Activated CD4-positive, alpha-beta T cell treated with anti-CD3 and anti-CD28 coated beads for 36 hours (primary cell): ENCODE data around the gene OSBPL8. TPM values are rescaled to one million over a fixed set of nuclear protein-coding genes. Genes with fewer than 3 reads are reported as not detected.

ENCODE experiments used
- ATAC-seq: fragments of 200-7000 bp; cut with Tn5 transposase; one replicate; pipeline ENCODE4 v1.10.0; 2021; ENCODE audit warnings: mild to moderate bottlenecking, moderate library complexity
- CTCF ChIA-PET: fragments of 350-600 bp; sonication (Branson Sonifier 250); formaldehyde crosslinking; loops from one replicate; lab custom pipeline; 2021; ENCODE audit warnings: antibody characterized with exemption; lab: Charles Lee
- POLR2A ChIA-PET: fragments of 350-600 bp; sonication (Branson Sonifier 250); formaldehyde crosslinking; loops from one replicate; lab custom pipeline; 2021; ENCODE audit warnings: antibody characterized with exemption, inconsistent platforms; lab: Charles Lee
- DNase-seq: peaks from one replicate; pipeline ENCODE4 v3.0.0-alpha.2; 2020
- H3K27ac Mint-ChIP-seq: one replicate; pipeline ENCODE4 v1.8.0; 2021; ENCODE audit warnings: mixed read lengths
- H3K27me3 Mint-ChIP-seq: one replicate; pipeline ENCODE4 v1.8.0; 2021; ENCODE audit warnings: mixed read lengths
- H3K36me3 Mint-ChIP-seq: one replicate; pipeline ENCODE4 v1.8.0; 2021; ENCODE audit warnings: low read depth, mixed read lengths
- H3K4me1 Mint-ChIP-seq: one replicate; pipeline ENCODE4 v1.8.0; 2021; ENCODE audit warnings: mixed read lengths
- H3K4me3 Mint-ChIP-seq: one replicate; pipeline ENCODE4 v1.8.0; 2021; ENCODE audit warnings: mild to moderate bottlenecking, moderate library complexity, mixed read lengths
- H3K9me3 Mint-ChIP-seq: one replicate; pipeline ENCODE4 v1.8.0; 2021; ENCODE audit warnings: low read depth, mixed read lengths
- intact Hi-C, 2 experiments: fragments of 100-400 bp; cut with DNase I in 1 of 2; cut with micrococcal nuclease in 1 of 2; formaldehyde crosslinking; loops; one replicate each; pipeline versions ENCODE4 v1.14.2 to v1.15.1; 2022 to 2024; cut with DNase I, micrococcal nuclease
- total RNA-seq, 2 experiments: library from RNA; stranded (reverse); gene quantifications; one replicate each; pipeline ENCODE4 v1.2.3, GENCODE V29; 2021

OSBPL8 gene
- total RNA-seq, 2 experiments from 2014 or later, result 70.2 to 78.5 TPM

GRCh38 chr12:76555231-76555767 is 4.3 kb downstream of the OSBPL8 start:
- CTCF ChIA-PET, result interaction anchor here (0.7 to 1.7 kb wide), 3 partner anchors 10 to 18 kb away, joined by 3 to 5 read pairs (median 4); no protein-coding TSS in a partner anchor
- H3K27ac Mint-ChIP-seq, result no peak overlapping the region
- POLR2A ChIA-PET, result interaction anchor here (0.7 kb wide), 1 partner anchor 84 kb away, joined by 5 read pairs; no protein-coding TSS in a partner anchor
- H3K36me3 Mint-ChIP-seq, result peaks cover 7% of the 10 kb centered on the region
- no peak for ATAC-seq
- H3K4me3 Mint-ChIP-seq, result no peak overlapping the region
- H3K4me1 Mint-ChIP-seq, result peaks cover 60% of the 10 kb centered on the region
- no peaks in the 10 kb centered on the region for H3K9me3 Mint-ChIP-seq
- intact Hi-C loops, result loop anchor here (5.0 kb wide), 3 partner anchors 98 to 1163 kb away; partner anchors contain the start of genes BBS10 (in 1 of the 2) and GLIPR1L2 (in 1 of the 2)
- DNase-seq, result no peak
- H3K27me3 Mint-ChIP-seq, result no peaks in the 10 kb centered on the region

DNA sequence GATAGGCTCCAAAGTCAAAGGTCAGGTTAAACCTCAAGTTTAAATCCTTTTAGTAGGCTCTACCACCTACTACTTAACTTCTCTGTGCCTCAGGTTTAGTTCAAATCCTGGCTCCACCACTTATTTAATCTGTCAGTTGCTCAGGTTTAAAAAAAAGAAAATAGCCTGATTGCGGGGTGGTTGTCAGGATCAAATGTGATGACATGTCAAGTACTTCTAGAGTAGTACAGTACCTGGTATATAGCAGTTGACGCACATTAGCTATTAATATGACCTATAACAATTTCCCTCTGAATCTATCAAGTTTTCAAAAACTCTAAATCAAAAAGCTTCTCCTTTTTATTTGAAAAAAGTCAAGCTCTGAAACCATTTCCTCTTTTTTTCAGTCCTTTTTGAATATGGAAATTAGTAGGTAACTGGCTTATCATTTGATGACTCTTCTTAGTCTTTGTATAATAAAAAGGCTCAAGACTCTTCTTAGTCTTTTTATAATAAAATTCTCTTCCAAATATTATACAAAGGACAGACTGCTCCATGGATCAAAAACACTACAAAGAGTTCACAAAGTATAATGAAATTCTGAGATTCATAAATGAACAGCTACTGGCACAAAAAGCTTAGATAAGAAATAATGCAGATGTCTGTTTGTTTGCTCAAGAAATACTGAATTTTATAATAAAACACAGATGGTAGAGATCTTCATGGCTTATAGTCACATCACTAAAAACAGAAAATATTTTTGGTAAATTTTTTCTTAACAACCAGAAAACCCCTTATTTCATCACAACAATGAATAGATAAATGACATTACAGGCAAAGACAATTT is 5.0 kb downstream of the OSBPL8 start:
- no peak for DNase-seq
- H3K27me3 Mint-ChIP-seq, result no peaks in the 10 kb centered on the region
- H3K4me3 Mint-ChIP-seq, result no peak overlapping the region
- H3K36me3 Mint-ChIP-seq, result peaks cover 9% of the 10 kb centered on the region
- H3K4me1 Mint-ChIP-seq, result peaks cover 66% of the 10 kb centered on the region
- intact Hi-C loops, result loop anchor here (5.0 kb wide), 3 partner anchors 97 to 1162 kb away; partner anchors contain the start of genes BBS10 (in 1 of the 2) and GLIPR1L2 (in 1 of the 2)
- CTCF ChIA-PET, result interaction anchor here (0.7 to 1.7 kb wide), 3 partner anchors 9 to 18 kb away, joined by 3 to 5 read pairs (median 4); no protein-coding TSS in a partner anchor
- POLR2A ChIA-PET, result interaction anchor here (0.7 kb wide), 1 partner anchor 83 kb away, joined by 5 read pairs; no protein-coding TSS in a partner anchor
- H3K27ac Mint-ChIP-seq, result no peak overlapping the region
- H3K9me3 Mint-ChIP-seq, result no peaks in the 10 kb centered on the region
- no peak for ATAC-seq

DNA sequence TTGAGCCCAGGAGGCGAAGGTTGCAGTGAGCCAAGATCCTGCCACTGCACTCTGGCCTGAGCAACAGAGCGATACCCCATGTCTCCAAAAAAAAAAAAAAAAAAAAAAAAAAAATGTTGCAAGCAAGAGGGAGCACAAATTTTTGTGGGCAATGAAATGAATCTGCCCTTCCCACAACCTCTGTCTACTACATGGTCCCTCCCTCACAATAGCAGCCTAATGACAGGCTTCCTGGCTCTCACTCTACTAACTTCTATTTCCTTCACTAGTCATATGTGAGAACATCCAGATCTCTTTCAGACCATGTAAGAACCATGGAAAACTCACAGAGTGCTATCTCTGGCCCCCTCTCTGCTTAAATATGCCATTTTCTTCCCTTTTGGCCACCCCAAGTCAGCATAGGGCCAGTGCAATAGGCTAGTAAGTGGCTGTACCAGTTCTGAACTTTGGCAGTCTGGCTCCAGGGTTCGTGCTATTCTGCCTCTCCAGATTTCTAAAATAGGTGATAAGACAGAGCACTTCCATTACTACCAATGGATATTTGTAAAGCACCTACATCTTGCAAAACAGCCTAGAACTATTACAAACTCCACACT is 7.1 kb downstream of the OSBPL8 start:
- Mint-ChIP-seq H3K4me1 (peaks cover 85% of the 10 kb centered on the region), H3K9me3 (no peaks in the 10 kb centered on the region), H3K27me3 (no peaks in the 10 kb centered on the region), H3K4me3 (no peak overlapping the region), H3K36me3 (peaks cover 9% of the 10 kb centered on the region), H3K27ac (no peak overlapping the region)
- ATAC-seq, result peak; percentile 47
- CTCF ChIA-PET, result no interaction called here
- DNase-seq, result no peak
- POLR2A ChIA-PET, result no interaction called here
- intact Hi-C loops, result no loop called here

DNA sequence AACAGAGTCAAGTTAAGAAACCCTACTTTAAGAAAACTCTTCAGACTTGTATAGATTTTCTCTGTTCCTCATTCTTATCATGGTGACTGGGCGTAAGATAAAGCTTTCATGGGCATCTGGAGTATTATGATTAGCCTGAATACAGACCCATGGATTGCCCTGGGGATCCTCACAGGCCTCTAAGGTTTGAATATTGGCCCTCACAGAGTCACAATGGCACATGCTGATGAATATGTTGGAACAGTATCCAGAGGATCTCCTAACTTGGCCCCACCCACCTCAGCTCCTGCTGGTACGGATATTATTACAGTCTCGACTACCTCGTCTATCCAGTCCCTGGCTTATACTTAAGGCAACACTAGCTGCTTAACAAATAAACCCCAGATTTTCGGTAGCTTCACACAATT is 8.1 kb downstream of the OSBPL8 start:
- intact Hi-C loops, result no loop called here
- no peaks in the 10 kb centered on the region for H3K9me3 Mint-ChIP-seq

DNA sequence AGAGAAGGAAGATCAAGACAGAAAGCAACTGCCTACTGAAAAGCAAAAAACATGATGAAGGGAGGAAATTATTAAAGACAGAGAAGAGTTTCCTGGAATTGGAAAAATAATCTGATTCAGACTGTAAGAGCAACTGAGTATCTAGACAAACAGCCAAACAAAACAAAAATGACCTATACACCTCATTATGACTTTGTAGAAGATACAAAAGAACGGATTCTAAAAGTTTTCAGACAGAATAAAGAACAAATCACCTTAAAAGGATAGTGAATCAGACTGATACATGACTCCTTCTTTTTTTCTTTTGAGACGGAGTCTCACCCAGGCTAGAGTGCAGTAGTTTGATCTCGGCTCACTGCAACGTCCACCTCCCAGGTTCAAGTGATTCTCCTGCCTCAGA is 10.4 kb downstream of the OSBPL8 start:
- CTCF ChIA-PET, result no interaction called here
- H3K9me3 Mint-ChIP-seq, result no peaks in the 10 kb centered on the region
- POLR2A ChIA-PET, result no interaction called here
- DNase-seq (no peak), ATAC-seq (no peak)
- H3K4me3 Mint-ChIP-seq, result no peak overlapping the region
- H3K27ac Mint-ChIP-seq, result no peak overlapping the region
- no peaks in the 10 kb centered on the region for H3K27me3 Mint-ChIP-seq
- H3K4me1 Mint-ChIP-seq, result peaks cover 84% of the 10 kb centered on the region
- intact Hi-C loops, result no loop called here
- peaks cover 2% of the 10 kb centered on the region for H3K36me3 Mint-ChIP-seq

More for the DNA sequence above, 8.1 kb downstream of the OSBPL8 start:
- Mint-ChIP-seq H3K4me3 (no peak overlapping the region), H3K4me1 (peaks cover 92% of the 10 kb centered on the region), H3K27ac (no peak overlapping the region), H3K36me3 (peaks cover 9% of the 10 kb centered on the region), H3K27me3 (no peaks in the 10 kb centered on the region)
- no peak for DNase-seq
- POLR2A ChIA-PET, result no interaction called here
- no peak for ATAC-seq
- CTCF ChIA-PET, result interaction anchor here (0.5 kb wide), 1 partner anchor 66 kb away, joined by 3 read pairs; no protein-coding TSS in a partner anchor

GRCh38 chr12:76548222-76548837 is 11.2 kb downstream of the OSBPL8 start:
- Mint-ChIP-seq H3K4me3 (no peak overlapping the region), H3K36me3 (peaks cover 2% of the 10 kb centered on the region), H3K27me3 (no peaks in the 10 kb centered on the region), H3K27ac (no peak overlapping the region), H3K4me1 (peaks cover 86% of the 10 kb centered on the region), H3K9me3 (no peaks in the 10 kb centered on the region)
- POLR2A ChIA-PET, result interaction anchor here (0.7 to 1.0 kb wide), 2 partner anchors 8 to 554 kb away, joined by 3 read pairs; no protein-coding TSS in a partner anchor
- intact Hi-C loops, result no loop called here
- CTCF ChIA-PET, result no interaction called here
- ATAC-seq, result no peak
- no peak for DNase-seq

DNA sequence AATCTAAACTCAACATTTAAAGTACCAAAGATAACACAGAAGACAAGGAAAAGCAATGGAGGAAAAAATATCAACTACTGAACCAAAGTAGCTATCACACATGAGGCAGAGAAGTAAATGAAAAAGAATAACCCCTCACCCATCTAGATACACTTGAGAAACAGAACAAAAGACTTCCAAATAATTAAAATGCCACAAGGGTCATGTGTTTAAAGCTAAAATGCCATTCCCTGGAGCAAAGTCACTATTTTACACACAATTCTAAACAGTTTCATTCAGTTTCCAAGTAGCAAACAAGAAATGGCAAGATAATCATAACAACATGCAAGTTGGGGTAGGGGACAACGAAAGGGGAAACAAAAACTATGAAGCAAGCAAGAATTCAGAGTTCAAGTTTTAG is 12.0 kb downstream of the OSBPL8 start:
- Mint-ChIP-seq H3K27ac (no peak overlapping the region), H3K36me3 (peaks cover 2% of the 10 kb centered on the region), H3K4me3 (no peak overlapping the region), H3K9me3 (no peaks in the 10 kb centered on the region), H3K4me1 (peaks cover 86% of the 10 kb centered on the region), H3K27me3 (no peaks in the 10 kb centered on the region)
- no peak for ATAC-seq
- intact Hi-C loops, result no loop called here
- no peak for DNase-seq
- ChIA-PET POLR2A (no interaction called here), CTCF (interaction anchor here (0.5 kb wide), 1 partner anchor 9 kb away, joined by 3 read pairs; no protein-coding TSS in a partner anchor)

GRCh38 chr12:76546889-76547288 is 12.7 kb downstream of the OSBPL8 start:
- Mint-ChIP-seq H3K4me3 (no peak overlapping the region), H3K9me3 (no peaks in the 10 kb centered on the region), H3K36me3 (peaks cover 5% of the 10 kb centered on the region), H3K27me3 (no peaks in the 10 kb centered on the region), H3K4me1 (peaks cover 86% of the 10 kb centered on the region), H3K27ac (no peak overlapping the region)
- ChIA-PET POLR2A (no interaction called here), CTCF (no interaction called here)
- DNase-seq (no peak), ATAC-seq (no peak)
- intact Hi-C loops, result no loop called here

DNA sequence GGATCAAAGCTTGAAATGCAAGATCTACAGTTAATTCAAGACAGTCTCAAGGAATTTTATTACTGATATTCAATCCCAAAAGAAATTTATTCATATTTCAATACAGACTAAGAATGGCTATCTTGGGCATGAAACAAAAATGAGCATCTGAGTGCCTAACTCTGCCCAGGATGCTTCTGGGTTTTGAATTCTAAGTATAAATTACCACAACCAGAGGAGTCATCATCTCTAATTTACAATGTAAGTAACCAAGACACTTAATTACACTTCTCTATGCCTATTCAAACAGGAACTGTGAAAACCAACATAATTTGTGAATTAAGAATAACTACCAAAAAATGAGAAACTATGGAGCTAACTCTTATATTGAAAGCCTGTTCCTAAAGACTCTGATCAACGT is 14.1 kb downstream of the OSBPL8 start:
- intact Hi-C loops, result loop anchor here in 1 of 2 experiments (2.0 kb wide), 1 partner anchor 13 kb away; the partner anchor contains the start of gene OSBPL8
- Mint-ChIP-seq H3K4me3 (no peak overlapping the region), H3K9me3 (no peaks in the 10 kb centered on the region), H3K27me3 (no peaks in the 10 kb centered on the region), H3K4me1 (peaks cover 75% of the 10 kb centered on the region), H3K36me3 (peaks cover 5% of the 10 kb centered on the region), H3K27ac (no peak overlapping the region)
- ATAC-seq, result peak; percentile 75
- DNase-seq, result no peak
- ChIA-PET POLR2A (interaction anchor here (0.6 kb wide), 1 partner anchor 18 kb away, joined by 3 read pairs; no protein-coding TSS in a partner anchor), CTCF (interaction anchor here (1.1 to 1.3 kb wide), 3 partner anchors 9 to 41 kb away, joined by 3 to 5 read pairs (median 4); no protein-coding TSS in a partner anchor)

DNA sequence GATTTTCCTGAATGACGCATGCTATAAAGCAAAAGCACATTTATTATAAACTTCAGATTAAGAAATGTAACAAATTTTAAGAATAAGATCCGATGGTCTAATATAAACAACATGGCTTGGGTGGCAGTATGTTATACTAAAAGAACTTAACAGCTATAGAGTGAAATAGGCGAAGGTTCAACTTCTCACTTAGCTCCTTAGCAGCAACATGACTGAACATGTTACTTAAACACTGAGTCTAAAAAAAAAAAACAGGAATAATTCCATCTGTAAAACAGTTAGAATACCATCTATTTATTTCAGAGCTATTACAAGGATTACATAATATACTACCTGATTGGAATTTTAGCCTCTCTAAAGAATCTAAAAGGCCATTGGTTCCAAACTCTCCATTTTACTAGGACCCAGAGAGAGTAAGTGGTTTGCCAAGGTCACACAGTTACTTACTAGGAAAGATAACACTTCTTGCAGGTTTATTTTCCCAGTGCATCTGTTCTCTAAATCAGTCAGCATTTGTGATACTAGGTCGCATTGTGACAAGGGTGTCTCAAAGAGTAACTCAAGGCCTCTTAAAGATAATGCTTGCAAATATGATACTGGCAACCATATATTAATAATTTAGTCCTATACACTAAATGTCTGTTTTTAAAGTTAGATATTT is 14.8 kb downstream of the OSBPL8 start:
- CTCF ChIA-PET, result interaction anchor here (1.1 to 1.3 kb wide), 3 partner anchors 10 to 42 kb away, joined by 3 to 5 read pairs (median 4); no protein-coding TSS in a partner anchor
- DNase-seq (no peak), ATAC-seq (peak; percentile 72)
- Mint-ChIP-seq H3K27ac (no peak overlapping the region), H3K9me3 (no peaks in the 10 kb centered on the region), H3K4me1 (peaks cover 74% of the 10 kb centered on the region), H3K27me3 (no peaks in the 10 kb centered on the region), H3K4me3 (no peak overlapping the region), H3K36me3 (peaks cover 3% of the 10 kb centered on the region)
- POLR2A ChIA-PET, result interaction anchor here (0.5 kb wide), 1 partner anchor 15 kb away, joined by 4 read pairs; no protein-coding TSS in a partner anchor
- intact Hi-C loops, result loop anchor here in 1 of 2 experiments (2.0 kb wide), 1 partner anchor 14 kb away; the partner anchor contains the start of gene OSBPL8
